Activated naive CD8-positive, alpha-beta T cell treated with anti-CD3 and anti-CD28 coated beads, Interleukin-2, amount 50 U/mL, for 16 hours (primary cell): ENCODE results near the gene FGFRL1.
"Not testable (repeated sequence)": the region's sequence is repeated elsewhere in the genome, so short reads cannot be mapped to it uniquely, and the experiment has no call there.

Source experiments
- DNase-seq: peaks from one replicate; pipeline ENCODE4 v3.0.0-alpha.2; 2020; ENCODE audit warnings: low read depth, low spot score

FGFRL1 gene

GRCh38 chr4:973431-974397, 37.7 kb upstream of the FGFRL1 start, which contains the start of gene DGKQ:
DGKQ (minus strand) TSS chr4:973569; CDS start chr4:973482, 87 bp downstream.
- peak; percentile 67 for DNase-seq

DNA sequence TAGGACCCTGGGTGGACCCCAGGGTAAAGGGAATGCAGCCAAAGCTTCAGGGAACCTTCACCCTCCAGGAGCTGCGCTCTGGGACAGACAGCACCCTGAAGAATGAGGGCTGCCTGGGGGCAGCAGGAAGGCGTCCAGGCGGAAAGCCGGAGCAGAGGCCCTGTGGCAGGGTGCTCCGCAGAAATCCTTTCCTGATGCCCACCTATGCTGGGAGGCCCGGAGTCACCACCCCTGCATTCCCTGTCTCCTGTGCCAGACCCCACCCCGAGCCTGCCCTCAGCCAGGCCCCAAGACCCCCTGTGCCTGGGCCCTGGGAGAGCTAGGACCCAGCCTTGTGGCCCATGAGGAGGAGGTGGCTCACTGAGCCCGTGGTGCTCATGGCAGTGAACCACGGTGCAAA, 36.8 kb upstream of the FGFRL1 start:
- no peak for DNase-seq

- not testable (repeated sequence) for DNase-seq
These were observed 35.4 kb upstream of the FGFRL1 start for GRCh38 chr4:976016-976415.

GRCh38 chr4:978957-979701, 32.3 kb upstream of the FGFRL1 start:
- DNase-seq, result no peak

DNA sequence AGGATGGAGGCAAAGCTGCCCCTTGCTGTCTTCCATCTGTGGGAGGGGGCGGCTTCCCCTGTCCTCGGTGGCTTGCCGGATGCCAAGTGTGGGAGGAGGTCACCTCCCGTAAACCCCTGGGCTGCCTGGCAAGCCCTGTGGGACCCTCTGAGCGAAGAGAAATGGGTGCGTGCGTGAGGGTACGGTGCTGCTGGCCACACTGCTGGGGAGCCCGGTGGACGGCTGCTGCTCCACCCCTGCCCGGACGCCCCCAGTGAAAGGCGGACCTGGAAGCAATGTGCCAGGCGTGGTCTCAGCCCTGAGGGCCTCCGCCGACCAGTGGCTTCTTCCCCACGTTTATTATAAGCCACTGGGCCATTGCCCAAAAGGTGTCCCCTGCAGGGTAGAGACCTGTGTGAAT, 29.1 kb upstream of the FGFRL1 start:
- no peak for DNase-seq

GRCh38 chr4:982814-983213, 28.6 kb upstream of the FGFRL1 start:
- DNase-seq, result no peak

DNA sequence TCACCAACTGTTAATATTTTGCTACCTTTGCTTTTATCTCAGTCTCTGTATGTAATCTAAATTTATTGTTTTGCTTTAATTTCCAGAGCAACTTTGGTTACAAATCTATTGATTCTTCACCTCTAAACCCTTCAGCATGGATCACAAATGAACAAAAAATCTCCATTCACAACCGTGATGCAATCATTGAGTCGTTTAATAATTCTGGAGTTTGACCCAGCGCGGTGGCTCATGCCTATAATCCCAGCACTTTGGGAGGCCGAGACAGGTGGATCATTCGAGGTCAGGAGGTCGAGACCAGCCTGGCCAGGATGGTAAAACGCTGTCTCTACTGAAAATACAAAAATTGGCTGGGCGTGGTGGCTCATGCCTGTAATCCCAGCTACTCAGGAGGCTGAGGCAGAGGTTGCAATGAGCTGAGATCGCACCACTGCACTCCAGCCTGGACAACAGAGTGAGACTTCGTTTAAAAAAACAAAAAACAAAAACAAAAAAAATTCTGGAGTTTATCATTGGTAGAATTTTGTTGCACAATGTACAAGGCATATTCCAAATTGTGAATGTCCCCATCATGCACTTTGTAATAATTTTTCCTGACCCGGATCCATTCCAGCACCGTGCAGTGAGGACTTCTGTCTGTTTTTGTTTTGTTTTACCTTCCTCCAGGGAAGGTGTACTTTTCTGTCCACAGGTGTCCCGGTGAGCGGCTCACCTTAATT, 26.9 kb upstream of the FGFRL1 start:
- no peak for DNase-seq

GRCh38 chr4:985123-985830, 26.1 kb upstream of the FGFRL1 start:
- DNase-seq, result peak; percentile 56

GRCh38 chr4:986428-986878, 25.0 kb upstream of the FGFRL1 start:
- DNase-seq, result no peak

DNA sequence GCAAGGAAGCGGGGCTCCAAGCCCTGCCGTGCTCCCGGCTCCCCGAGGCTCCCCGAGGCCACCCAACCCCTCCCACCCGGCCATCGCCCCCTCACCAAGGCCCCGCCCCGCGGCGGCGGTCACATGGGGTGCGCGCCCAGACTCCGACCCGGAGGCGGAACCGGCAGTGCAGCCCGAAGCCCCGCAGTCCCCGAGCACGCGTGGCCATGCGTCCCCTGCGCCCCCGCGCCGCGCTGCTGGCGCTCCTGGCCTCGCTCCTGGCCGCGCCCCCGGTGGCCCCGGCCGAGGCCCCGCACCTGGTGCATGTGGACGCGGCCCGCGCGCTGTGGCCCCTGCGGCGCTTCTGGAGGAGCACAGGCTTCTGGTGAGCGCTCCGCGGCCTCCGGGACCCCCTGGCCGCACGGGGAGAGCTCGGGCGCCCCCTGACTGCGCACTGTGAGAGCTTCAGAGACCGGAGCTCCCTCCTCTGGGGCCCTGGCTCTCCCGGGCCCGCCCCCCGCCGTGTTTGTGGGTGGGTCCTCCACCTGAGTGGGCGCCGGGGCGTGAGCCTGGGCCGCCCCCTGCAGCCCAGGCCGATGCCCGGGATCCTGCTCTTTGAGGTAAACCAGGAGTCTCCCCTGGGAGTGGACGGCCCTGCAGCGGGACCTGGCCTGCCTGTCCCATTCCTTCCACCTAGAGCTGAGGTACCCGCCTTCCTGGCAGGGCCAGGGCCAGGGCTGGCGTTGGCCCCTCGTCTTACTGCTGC, 24.4 kb upstream of the FGFRL1 start, which contains the start of gene IDUA:
TSS of gene IDUA (plus strand) at position 166 of the 745 bp plus-strand sequence. CDS start at position 207, 41 bp downstream.
- DNase-seq, result peak; percentile 79

DNA sequence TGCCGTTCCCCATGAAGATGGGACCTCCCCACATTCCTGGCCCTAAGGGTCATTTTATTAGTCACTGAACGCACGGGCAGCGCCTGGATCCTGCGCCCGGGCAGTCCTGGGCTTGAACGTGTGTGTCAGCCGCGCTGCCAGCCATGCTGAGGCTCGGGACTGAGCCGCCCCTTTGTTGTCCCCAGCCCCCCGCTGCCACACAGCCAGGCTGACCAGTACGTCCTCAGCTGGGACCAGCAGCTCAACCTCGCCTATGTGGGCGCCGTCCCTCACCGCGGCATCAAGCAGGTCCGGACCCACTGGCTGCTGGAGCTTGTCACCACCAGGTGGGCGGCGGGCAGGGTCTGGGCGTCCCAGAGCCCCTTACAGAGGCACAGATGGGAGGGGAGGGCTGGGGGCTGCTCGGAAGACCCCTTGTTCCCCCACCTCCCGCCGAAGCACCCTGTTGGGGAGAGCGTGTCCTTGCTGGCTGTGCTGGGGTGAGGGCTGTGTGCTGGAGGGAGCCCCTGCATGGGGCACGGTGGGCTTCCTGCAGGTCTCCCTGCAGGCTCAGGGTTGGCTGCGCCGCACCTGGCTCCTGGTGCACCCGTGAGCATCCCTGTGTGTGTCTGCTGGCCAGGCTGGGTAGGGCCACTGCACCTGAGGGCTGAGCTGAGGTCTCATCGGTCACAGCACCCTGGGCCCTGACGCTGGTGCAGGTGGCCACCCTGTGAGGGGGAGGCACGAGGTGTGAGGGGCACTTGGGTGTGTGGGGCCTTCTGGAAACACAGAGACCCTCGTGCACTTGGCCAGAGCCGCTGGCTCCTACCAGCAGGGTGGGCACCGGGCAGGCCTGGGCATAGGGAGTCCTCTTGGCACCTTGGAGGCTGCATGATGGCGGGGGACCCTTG, 23.6 kb upstream of the FGFRL1 start:
- no peak for DNase-seq

DNA sequence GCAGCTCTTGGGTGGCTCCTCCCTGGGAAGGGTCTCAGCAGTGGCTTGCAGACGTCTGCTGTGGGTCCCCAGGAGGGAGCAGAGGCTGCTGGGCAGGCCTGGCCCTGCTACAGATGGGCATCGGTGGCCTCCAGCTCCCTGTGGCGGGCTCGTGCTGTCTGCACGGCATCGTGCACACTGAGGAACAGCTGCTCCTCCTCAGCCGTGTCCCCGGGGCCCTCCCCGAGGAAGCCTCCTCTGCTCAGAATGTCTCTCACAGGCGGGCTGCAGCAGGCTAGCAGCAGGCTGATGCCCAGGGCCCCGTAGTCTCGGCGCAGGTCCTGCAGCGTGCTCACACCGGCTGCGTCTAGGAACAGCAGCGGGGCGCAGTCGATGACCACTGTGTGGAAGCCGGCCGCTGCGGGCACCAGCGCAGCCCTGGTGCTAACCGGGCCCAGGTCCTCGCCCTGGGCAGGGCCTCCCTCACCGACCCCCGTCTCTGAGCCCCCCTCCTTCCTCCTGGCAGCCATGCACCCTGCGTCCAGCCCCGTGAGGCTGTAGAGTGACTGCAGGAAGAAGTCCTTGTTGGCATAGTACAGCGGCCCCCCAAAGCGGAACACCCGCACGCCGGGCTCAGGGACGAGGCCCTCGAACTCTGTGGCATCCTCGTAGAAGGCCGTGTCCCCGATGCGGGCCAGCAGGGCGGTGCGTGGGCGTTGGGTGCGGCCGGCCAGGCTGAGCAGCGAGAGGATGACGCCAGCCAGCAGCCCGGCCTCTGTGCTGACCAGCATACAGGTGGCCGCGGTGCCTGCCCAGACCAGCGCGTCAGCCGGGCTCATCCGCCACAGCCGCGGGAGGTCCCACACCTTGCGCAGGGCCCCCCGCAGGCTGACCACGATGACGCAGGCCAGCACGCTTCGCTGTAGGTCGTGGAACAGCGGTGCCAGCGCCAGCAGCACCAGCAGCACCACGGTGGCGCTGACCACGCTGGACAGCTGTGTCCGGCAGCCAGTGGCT, 22.4 kb upstream of the FGFRL1 start:
- no peak for DNase-seq

GRCh38 chr4:989722-990471, 21.5 kb upstream of the FGFRL1 start:
- DNase-seq, result no peak

GRCh38 chr4:990746-991367, 20.6 kb upstream of the FGFRL1 start:
- DNase-seq, result no peak

- DNase-seq, result no peak
These were observed 19.8 kb upstream of the FGFRL1 start for GRCh38 chr4:991451-992296.
